Measurements from ENCODE around the gene C2orf76.

- TF ChIP-seq POLR2A (IDR thresholded peaks at IDR 0.05; ENCODE audit: low read depth) = no peak
- TF ChIP-seq, protein P1, sequence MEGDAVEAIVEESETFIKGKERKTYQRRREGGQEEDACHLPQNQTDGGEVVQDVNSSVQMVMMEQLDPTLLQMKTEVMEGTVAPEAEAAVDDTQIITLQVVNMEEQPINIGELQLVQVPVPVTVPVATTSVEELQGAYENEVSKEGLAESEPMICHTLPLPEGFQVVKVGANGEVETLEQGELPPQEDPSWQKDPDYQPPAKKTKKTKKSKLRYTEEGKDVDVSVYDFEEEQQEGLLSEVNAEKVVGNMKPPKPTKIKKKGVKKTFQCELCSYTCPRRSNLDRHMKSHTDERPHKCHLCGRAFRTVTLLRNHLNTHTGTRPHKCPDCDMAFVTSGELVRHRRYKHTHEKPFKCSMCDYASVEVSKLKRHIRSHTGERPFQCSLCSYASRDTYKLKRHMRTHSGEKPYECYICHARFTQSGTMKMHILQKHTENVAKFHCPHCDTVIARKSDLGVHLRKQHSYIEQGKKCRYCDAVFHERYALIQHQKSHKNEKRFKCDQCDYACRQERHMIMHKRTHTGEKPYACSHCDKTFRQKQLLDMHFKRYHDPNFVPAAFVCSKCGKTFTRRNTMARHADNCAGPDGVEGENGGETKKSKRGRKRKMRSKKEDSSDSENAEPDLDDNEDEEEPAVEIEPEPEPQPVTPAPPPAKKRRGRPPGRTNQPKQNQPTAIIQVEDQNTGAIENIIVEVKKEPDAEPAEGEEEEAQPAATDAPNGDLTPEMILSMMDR (IDR thresholded peaks at IDR 0.05) = no peak
- TF ChIP-seq POLR2AphosphoS5 (IDR thresholded peaks at IDR 0.05) = no peak
These were observed 73.4 kb downstream of the C2orf76 start for GRCh38 chr2:119293254-119293653.

All from esophagus muscularis mucosa (tissue), 3 donors.